Putamen (tissue), 1 donor: ENCODE measurements around the gene CWH43.
"Not testable (repeated sequence)": the region's sequence is repeated elsewhere in the genome, so short reads cannot be mapped to it uniquely, and the experiment has no call there.

ENCODE experiments used
- DNase-seq: peaks from one replicate; pipeline ENCODE4 v3.0.0-alpha.2; 2016; ENCODE audit warnings: low spot score

CWH43 gene

GRCh38 chr4:48985976-48986653 lies at the start of gene CWH43:
TSS of gene CWH43 (plus strand) at chr4:48986275. CDS start at chr4:48986430, 155 bp downstream.
- no peak for DNase-seq

DNA sequence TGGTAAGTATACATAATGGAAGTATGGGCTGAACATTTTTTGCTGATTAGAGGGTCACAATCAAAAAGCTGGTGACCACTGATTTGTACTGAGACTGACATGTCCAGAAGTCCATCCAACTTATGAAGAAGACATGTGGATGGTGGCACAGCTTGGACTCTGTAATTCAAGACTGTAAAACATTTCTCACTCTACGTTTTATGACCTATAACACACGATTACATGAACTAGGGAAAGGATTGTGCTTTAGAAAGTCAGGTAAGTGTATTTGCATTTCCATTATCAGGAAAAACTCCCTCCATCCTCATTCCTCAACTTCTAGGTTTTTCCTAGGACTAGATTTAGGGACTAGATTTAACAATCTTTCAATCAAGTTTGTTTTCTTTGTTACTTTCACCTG lies 49.0 kb upstream of the CWH43 start:
- no peak for DNase-seq

DNA sequence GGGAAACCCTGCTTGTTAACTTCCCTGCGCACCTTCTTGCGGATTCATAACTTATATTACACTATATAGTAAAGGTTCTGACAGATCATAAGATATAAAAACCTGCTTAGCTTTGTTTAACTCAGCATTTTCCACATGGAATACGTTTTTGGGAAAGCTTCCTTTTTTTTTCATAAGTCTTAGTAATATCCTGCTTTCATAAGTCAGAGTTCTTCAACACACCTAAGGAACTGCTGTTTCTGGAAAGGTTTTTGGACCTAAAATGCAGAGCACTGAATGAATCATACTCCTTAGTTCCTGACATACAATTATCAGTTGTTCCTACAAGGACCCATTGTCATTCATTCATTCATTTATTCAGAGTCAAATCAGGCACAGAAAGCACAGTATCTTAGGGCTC lies 47.2 kb upstream of the CWH43 start:
- no peak for DNase-seq

GRCh38 chr4:48939785-48940184 lies 46.3 kb upstream of the CWH43 start:
- DNase-seq, result no peak

DNA sequence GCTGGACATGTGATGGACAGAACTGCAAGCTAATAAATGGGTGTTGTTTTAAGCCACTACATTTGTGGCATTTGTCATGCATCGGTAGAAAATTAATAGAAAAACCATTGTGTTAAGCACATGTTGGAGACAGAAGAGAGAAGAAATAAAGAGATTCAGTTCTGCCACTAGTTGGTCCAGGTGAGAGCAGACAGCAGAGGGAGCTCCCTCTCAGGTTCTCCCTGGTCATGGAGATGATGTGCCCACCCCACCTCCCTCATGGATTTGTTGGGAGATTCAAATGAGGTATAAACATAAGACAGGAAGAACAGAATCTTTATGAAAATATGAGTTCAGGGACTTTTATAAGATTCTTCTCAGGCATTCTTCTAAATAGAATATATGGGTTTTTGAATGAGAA lies 42.7 kb upstream of the CWH43 start:
- DNase-seq, result no peak

DNA sequence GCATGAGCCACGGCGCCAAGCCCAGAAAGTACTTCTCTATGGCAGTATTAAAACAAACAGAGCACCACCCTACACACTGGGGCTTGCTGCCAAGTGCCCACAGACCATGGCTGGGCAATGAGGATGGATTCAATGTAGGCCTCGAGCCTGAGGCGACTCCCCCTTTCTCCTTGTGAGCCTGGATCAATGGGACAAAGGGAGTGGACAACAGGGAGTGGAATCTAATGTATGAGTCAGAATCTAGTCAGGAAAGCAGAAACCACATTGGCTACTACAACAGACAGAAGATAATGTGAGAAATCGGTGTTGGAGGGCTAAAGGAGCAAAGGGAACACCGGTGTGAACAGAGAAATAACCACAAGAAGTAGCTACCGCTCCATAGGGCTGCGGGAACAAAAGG lies 41.8 kb upstream of the CWH43 start:
- DNase-seq, result no peak

GRCh38 chr4:48944756-48945241 lies 41.3 kb upstream of the CWH43 start:
- DNase-seq, result no peak

DNA sequence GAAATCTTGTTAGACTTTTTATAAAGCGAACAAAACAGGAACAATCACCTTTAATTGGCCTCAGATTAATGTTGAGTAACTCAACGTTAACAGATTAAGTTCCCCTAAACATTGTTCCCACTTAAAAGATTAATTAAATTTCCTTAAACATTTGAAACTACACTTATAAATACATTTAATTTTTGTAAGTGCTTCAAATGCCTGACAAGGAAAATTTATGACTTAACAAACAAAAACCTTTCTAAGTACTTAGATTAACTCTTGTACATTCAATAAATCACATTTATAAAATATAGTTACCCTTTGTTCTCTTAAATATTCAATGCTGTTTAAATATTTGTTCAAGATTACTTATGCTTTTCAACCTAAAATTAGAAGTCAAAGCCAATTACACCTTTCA lies 40.1 kb upstream of the CWH43 start:
- no peak for DNase-seq

DNA sequence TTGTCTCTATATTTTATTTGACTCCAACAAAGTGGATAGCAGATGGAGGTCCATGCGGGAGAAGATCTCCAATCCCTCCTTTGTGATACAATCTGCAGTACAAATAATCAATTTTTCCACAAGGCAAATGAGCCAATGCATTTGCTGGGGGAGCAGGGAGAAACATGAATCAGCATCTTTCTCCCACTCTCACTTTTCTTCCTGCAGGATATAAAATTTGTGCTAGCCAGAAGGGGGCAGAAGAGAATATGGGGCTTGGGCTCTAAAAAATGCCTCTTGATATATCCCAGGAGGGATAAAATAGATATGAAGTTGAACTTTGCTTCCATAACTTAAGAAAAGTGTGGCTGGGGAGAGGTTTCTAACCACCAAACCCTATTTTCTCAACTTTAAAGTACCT lies 38.3 kb upstream of the CWH43 start:
- DNase-seq, result no peak

GRCh38 chr4:48949086-48949485 lies 37.0 kb upstream of the CWH43 start:
- no peak for DNase-seq

DNA sequence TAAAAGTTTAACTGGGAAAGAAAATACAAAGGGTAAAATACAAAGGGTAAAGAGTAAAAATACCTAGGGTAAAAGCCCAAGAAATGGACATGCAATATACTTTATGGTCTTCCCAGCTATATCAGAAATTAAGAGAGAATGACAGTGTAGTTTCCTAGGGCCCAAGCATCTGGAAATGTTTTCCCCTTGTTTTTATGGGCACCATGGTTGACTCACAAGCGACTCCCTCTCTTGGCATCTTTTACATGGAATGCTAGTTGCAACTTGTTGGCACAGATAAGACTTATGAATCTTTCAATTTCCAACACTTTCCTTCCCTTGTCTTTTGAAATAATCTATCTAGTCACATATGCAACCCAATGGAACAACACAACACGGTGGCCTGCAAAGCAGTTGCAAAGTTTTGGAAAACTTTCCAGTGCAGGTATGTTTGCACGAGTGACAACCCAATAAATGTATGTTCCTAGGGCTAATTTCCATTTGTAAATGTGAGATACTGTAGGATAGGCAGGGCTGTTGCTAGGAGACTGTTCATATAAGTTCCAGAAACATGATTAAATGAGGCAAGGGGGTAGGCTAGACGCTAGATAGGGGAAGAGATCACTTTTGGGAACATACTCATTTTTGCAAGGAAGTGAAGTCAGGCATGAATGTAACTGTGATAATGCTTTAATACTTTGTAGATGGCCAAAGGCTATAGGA lies 36.4 kb upstream of the CWH43 start:
- DNase-seq, result no peak

GRCh38 chr4:48954314-48954713 lies 31.8 kb upstream of the CWH43 start:
- no peak for DNase-seq

DNA sequence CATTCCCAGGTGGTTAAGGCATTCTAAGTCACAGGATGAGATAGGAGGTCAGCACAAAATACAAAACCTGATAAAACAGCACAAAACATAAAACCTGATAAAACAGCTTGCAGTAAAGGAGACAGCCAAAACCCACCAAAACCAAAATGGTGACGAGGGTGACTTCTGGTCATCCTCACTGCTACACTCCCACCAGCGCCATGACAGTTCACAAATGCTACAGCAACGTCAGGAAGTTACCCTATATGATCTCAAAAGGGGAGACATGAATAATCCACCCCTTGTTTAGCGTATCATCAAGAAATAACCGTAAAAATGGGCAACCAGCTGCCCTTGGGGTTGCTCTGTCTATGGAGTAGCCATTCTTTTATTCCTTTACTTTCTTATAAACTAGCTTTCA lies 28.7 kb upstream of the CWH43 start:
- not testable (repeated sequence) for DNase-seq

GRCh38 chr4:48958582-48958981 lies 27.5 kb upstream of the CWH43 start:
- DNase-seq, result no peak

GRCh38 chr4:48960988-48961635 lies 25.0 kb upstream of the CWH43 start:
- no peak for DNase-seq

GRCh38 chr4:48962636-48963035 lies 23.4 kb upstream of the CWH43 start:
- no peak for DNase-seq

DNA sequence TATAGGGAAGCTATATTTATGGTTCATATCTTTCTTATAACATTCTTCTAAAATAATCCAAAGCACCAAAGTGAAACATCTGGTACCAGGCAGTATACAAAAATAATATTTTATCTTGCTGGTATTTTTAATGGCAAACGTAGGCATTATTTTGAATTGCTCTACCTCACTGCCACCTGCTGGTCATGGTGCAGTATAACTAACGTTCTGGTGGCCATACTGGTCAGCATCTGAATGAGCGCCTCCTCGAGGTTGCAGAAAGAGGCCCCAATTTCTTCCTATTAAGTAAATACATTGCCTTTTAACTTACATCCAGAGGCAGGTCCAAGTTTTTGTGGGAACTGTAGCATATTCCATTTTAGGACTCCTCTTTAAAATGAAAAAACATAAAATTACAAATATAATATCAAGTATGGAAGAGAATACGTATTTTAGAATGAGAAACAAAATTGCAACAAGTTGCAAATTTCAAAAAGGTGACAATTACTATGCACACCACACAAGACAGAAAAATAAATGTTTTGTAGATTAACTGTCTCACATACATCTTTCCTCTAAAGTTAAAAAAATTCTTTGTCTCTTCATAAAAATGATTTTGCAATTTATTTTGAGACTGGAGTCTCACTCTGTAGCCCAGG lies 22.9 kb upstream of the CWH43 start:
- peak; percentile 78 for DNase-seq

GRCh38 chr4:48967101-48967500 lies 19.0 kb upstream of the CWH43 start:
- DNase-seq, result peak; percentile 57

- DNase-seq, result no peak
Measured at GRCh38 chr4:48967631-48968030, 18.4 kb upstream of the CWH43 start.

DNA sequence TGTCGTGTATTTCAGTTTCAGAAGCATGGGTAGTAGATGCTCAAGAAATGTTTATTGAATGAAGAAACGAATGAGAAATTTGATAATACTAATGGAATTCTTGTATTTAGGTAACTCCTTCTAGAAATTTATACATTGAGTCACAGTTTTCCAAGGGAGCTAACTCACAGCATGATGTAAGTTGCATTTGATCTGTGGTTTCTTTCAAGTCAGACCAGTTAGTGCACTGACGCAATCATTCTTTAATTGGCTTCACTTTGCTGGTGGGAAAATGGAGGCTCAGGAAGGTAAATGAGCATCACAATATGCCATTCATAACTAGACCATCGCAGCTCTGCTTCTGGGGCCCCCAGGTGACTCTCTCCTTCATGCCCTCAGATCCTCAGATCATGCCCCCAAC lies 17.3 kb upstream of the CWH43 start:
- no peak for DNase-seq

- DNase-seq, result peak; percentile 25
Measured at GRCh38 chr4:48970471-48970921, 15.6 kb upstream of the CWH43 start.

- peak; percentile 11 for DNase-seq
Measured at GRCh38 chr4:48974979-48975640, 11.0 kb upstream of the CWH43 start.
